ENCODE data around the gene PSMB7. TPM values are rescaled to one million over a fixed set of nuclear protein-coding genes. Genes with fewer than 3 reads are reported as not detected.

Gene PSMB7
- total RNA-seq, 1 experiment from 2014 or later, result 380 TPM

GRCh38 chr9:124429530-124429867 is 14.3 kb upstream of the PSMB7 start:
- H3K27me3 ChIP-seq (replicated peaks; ENCODE audit: insufficient read depth, low read depth, low read length, poor library complexity), result no peaks in the 10 kb centered on the region
- ChIA-PET POLR2A (ENCODE audit: low non-redundant PET) (no interaction called here), CTCF (no interaction called here)
- BruUV-seq (replicated peaks), result no TSS peak
- H3K9me3 ChIP-seq (ENCODE audit: low read depth, low read length, poor library complexity, severe bottlenecking), result no peaks in the 10 kb centered on the region
- H3K27ac ChIP-seq (ENCODE audit: low read depth, low read length, poor library complexity, severe bottlenecking), result no peak overlapping the region
- no peak overlapping the region for H3K4me3 ChIP-seq (ENCODE audit: low read depth, low read length, poor library complexity, severe bottlenecking)
- DNase-seq (ENCODE audit: low spot score), result no peak
- H3K36me3 ChIP-seq (ENCODE audit: insufficient read depth, low read length, poor library complexity, severe bottlenecking), result no peaks in the 10 kb centered on the region
- intact Hi-C loops (cut with micrococcal nuclease; ENCODE audit: unreplicated experiment), result no loop called here
- H3K4me1 ChIP-seq (ENCODE audit: insufficient read depth, low read length, poor library complexity, severe bottlenecking), result no peaks in the 10 kb centered on the region
- TF ChIP-seq CTCF (conservative IDR thresholded peaks at IDR 0.05; ENCODE audit: low read depth, low read length) (no peak), EZH2 (IDR thresholded peaks at IDR 0.05; ENCODE audit: borderline replicate concordance, low read depth, low read length, poor library complexity, severe bottlenecking) (no peak)

GRCh38 chr9:124428751-124429529 is 13.7 kb upstream of the PSMB7 start:
- CTCF ChIA-PET, result no interaction called here
- Histone ChIP-seq H3K4me1 (ENCODE audit: insufficient read depth, low read length, poor library complexity, severe bottlenecking) (no peaks in the 10 kb centered on the region), H3K27ac (ENCODE audit: low read depth, low read length, poor library complexity, severe bottlenecking) (no peak overlapping the region), H3K4me3 (ENCODE audit: low read depth, low read length, poor library complexity, severe bottlenecking) (no peak overlapping the region), H3K9me3 (ENCODE audit: low read depth, low read length, poor library complexity, severe bottlenecking) (no peaks in the 10 kb centered on the region), H3K27me3 (replicated peaks; ENCODE audit: insufficient read depth, low read depth, low read length, poor library complexity) (no peaks in the 10 kb centered on the region), H3K36me3 (ENCODE audit: insufficient read depth, low read length, poor library complexity, severe bottlenecking) (no peaks in the 10 kb centered on the region)
- POLR2A ChIA-PET (ENCODE audit: low non-redundant PET), result no interaction called here
- no peak for TF ChIP-seq CTCF (conservative IDR thresholded peaks at IDR 0.05; ENCODE audit: low read depth, low read length)
- no peak for TF ChIP-seq EZH2 (IDR thresholded peaks at IDR 0.05; ENCODE audit: borderline replicate concordance, low read depth, low read length, poor library complexity, severe bottlenecking)
- no peak for DNase-seq (ENCODE audit: low spot score)
- intact Hi-C loops (cut with micrococcal nuclease; ENCODE audit: unreplicated experiment), result no loop called here
- BruUV-seq (replicated peaks), result no TSS peak

DNA sequence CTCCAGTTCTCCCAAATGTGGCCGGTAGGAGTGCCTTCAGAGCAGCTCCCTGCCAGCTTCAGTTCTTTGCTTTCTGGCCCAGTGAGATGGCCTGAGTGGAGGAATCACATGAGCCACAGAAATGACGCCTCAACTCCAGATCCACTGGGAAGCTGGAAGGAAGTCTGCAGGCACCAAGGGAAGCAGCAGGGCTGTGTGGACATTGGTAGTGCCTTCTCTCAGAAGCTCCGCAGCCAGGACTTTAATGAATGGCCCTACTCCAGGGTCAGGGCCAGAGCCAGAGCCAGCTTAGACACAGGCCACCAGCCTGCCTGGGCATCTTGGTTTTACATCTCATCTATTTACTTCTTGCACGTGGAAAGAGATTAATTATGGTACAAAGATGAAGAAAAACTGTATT is 12.0 kb upstream of the PSMB7 start:
- CTCF ChIA-PET, result no interaction called here
- no TSS peak for BruUV-seq (replicated peaks)

More for the DNA sequence above, 12.0 kb upstream of the PSMB7 start:
- no peak for DNase-seq (ENCODE audit: low spot score)
- H3K27me3 ChIP-seq (replicated peaks; ENCODE audit: insufficient read depth, low read depth, low read length, poor library complexity), result no peaks in the 10 kb centered on the region
- intact Hi-C loops (cut with micrococcal nuclease; ENCODE audit: unreplicated experiment), result no loop called here
- H3K36me3 ChIP-seq (ENCODE audit: insufficient read depth, low read length, poor library complexity, severe bottlenecking), result no peaks in the 10 kb centered on the region
- POLR2A ChIA-PET (ENCODE audit: low non-redundant PET), result no interaction called here
- no peak overlapping the region for H3K27ac ChIP-seq (ENCODE audit: low read depth, low read length, poor library complexity, severe bottlenecking)
- TF ChIP-seq CTCF (conservative IDR thresholded peaks at IDR 0.05; ENCODE audit: low read depth, low read length) (no peak), EZH2 (IDR thresholded peaks at IDR 0.05; ENCODE audit: borderline replicate concordance, low read depth, low read length, poor library complexity, severe bottlenecking) (no peak)
- H3K4me3 ChIP-seq (ENCODE audit: low read depth, low read length, poor library complexity, severe bottlenecking), result no peak overlapping the region
- no peaks in the 10 kb centered on the region for H3K4me1 ChIP-seq (ENCODE audit: insufficient read depth, low read length, poor library complexity, severe bottlenecking)
- H3K9me3 ChIP-seq (ENCODE audit: low read depth, low read length, poor library complexity, severe bottlenecking), result no peaks in the 10 kb centered on the region
